ENCODE measurements around the gene NRXN2.

Gene NRXN2

DNA sequence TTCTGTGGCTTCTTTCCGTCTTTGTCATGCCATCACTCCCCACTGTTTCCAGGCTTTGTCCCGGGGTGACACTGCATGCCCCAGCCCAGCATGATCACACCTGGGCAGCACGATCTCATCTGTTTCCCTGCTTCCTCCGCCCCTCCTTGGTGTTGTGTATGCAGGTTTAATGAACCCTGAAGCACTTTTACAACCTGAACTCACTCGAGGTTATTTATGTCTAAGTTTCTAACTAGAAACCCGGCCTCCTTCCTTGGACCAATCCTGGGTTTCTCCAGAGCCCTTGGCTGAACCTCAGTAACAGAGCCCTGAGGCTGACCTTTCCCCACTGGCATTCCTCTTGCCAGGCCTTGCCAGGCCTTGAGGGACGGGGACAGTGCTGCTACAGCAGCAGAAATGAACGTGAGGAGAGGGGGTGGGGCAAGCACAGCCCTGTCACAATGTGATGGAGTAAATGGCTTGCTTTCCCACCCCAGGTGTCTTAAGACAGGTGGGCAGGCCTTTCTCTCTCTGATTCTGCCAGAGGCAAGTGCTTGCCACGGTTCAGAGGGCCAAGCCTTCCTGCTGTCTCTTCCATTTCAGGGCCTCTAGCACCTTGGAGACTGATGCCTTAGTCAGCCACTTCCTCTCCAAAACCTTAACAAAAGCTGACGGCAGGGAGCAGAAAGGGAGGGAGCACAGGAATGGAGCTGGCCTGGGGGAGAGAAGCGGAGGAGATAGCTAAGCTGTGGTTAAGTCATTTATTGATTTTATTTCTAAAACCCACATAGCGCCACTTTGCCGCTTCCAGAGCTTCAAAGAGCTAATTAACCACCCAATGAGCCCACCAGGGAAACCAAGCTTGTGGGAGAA is 39.9 kb upstream of the NRXN2 start:
- Mint-ChIP-seq H3K4me3 (peak overlapping the region; percentile 61), H3K27ac (peak overlapping the region; percentile 93), H3K36me3 (peaks cover 21% of the 10 kb centered on the region), H3K4me1 (peaks cover 82% of the 10 kb centered on the region), H3K9me3 (no peaks in the 10 kb centered on the region), H3K27me3 (no peaks in the 10 kb centered on the region)

GRCh38 chr11:64762277-64762673 is 39.3 kb upstream of the NRXN2 start:
- Mint-ChIP-seq H3K27ac (peak overlapping the region; percentile 93), H3K9me3 (no peaks in the 10 kb centered on the region), H3K4me3 (peak overlapping the region; percentile 61), H3K27me3 (no peaks in the 10 kb centered on the region), H3K36me3 (peaks cover 17% of the 10 kb centered on the region), H3K4me1 (peaks cover 81% of the 10 kb centered on the region)

DNA sequence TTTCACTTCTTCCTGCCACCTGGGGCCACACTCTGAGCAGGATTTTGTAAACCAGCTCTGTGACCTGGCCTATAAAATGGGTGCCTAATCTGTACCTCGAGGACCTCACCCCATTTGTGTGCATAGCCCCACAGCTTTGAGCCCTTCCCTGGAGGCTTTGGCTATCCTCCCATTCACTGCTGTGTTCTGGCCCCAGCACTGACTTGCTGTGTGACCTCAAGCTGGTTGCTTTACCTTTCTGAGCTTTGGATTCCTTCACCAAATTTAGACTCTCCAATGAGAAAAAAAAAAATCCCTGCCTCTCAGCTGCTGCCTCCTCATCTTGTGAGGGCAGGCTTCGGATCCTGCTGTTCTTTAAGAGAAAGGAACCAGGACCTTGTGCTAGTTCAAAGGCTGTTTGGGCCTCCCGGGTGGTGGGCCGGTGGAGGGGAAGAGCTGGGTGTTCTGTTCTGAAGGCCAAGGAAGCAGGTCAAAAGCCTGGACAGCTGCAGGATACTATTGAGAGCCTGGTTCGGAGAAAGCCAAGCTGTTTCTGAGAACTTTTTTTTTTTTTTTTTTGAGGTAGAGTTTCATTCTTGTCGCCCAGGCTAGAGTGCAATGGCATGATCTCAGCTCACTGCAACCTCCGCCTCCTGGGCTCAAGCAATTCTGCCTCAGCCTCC is 37.9 kb upstream of the NRXN2 start:
- Mint-ChIP-seq H3K4me1 (peaks cover 72% of the 10 kb centered on the region), H3K9me3 (no peaks in the 10 kb centered on the region), H3K36me3 (peaks cover 15% of the 10 kb centered on the region), H3K4me3 (peak overlapping the region; percentile 49), H3K27ac (peak overlapping the region; percentile 90), H3K27me3 (no peaks in the 10 kb centered on the region)

- Mint-ChIP-seq H3K27ac (peak within 1 kb of the TSS; percentile 90), H3K4me1 (peaks cover 65% of the 10 kb centered on the region), H3K9me3 (no peaks in the 10 kb centered on the region), H3K36me3 (peaks cover 14% of the 10 kb centered on the region), H3K4me3 (peak within 1 kb of the TSS; percentile 49), H3K27me3 (no peaks in the 10 kb centered on the region)
These were observed 37.0 kb upstream of the NRXN2 start, which contains the start of gene PYGM for GRCh38 chr11:64759722-64760719. TSS of gene PYGM (minus strand) at chr11:64759974. CDS start at chr11:64759898, 76 bp downstream.

GRCh38 chr11:64759131-64759721 is 36.2 kb upstream of the NRXN2 start:
- Mint-ChIP-seq H3K9me3 (no peaks in the 10 kb centered on the region), H3K4me3 (no peak overlapping the region), H3K36me3 (peaks cover 7% of the 10 kb centered on the region), H3K27ac (peak overlapping the region; percentile 68), H3K27me3 (no peaks in the 10 kb centered on the region), H3K4me1 (peaks cover 57% of the 10 kb centered on the region)

DNA sequence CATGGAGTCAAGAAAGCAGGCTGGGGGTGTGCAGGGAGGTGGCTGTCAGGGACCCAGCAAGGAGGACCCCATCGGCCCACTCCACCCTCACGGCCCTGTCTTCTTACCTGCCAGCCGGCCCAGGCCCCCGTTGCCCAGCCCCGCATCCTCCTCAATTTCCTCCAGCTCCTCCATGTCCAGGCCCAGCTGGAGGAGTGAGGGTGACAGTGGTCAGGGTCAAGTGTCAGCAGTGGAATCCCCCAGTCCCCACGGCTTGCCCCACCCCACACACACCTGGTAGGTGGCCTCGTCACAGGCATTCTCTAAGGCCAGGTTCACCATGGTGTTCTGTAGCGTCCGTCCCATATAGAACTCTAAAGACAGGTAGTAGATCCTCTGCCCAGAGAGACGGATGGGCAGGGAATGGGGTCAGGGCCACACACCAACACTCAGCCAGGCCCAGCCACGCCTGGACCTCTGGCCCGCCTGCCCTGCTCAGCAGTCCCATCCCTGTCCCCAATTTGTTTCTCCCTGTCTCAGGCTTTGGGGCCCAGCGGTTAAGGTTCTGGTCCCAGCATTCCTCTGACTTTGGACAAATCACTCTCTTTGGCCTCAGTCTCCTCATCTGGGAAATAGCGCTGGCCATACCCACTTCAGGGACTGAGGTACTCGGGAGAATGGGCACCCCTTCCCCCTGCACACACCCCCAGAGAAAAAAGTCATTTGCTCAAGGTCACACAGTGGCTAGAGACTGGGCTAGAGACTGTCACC is 35.5 kb upstream of the NRXN2 start:
- H3K27ac Mint-ChIP-seq: peak overlapping the region; percentile 17
- H3K9me3 Mint-ChIP-seq: no peaks in the 10 kb centered on the region
- H3K36me3 Mint-ChIP-seq: peaks cover 4% of the 10 kb centered on the region
- no peaks in the 10 kb centered on the region for H3K27me3 Mint-ChIP-seq
- peaks cover 50% of the 10 kb centered on the region for H3K4me1 Mint-ChIP-seq
- H3K4me3 Mint-ChIP-seq: no peak overlapping the region

DNA sequence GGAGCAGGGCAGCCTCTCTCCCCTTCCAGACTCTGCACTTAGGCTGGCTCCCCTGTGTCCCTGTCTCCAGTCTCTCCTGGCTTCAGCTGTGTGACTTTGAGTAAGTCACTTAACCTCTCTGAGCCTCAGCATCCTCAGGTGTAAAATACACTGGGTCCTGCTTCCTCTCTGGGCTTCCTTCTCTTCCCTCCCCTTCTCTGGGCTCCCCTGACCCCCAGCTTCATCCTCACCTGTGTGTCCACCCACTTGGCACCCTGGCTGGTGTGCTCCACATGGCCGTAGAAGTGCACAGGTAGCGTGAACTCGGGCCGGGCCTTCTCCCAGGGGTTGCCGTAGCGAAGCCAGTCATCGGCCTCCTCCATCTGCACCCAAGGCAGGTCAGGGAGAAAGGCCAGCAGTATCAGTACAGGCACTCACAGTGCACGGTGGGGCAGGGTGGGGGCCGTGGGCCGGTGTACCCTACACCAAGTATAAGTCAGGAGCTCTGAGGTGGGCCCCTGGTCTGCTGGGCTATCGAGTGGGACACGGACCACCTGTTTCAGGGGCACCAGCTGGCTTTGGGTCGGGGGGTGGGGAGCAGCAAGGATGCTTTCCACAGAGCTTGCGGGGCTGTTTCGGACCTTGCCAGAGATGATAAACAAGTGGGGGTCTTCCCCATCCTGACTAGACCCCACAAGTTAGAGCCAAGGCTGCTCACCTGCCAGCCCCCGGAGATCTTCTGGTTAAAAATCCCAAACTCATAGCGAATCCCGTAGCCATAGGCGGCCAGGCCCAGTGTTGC is 34.7 kb upstream of the NRXN2 start:
- H3K4me1 Mint-ChIP-seq: peaks cover 47% of the 10 kb centered on the region
- H3K9me3 Mint-ChIP-seq: no peaks in the 10 kb centered on the region
- no peak overlapping the region for H3K4me3 Mint-ChIP-seq
- no peaks in the 10 kb centered on the region for H3K27me3 Mint-ChIP-seq
- H3K36me3 Mint-ChIP-seq: peaks cover 7% of the 10 kb centered on the region
- H3K27ac Mint-ChIP-seq: peak overlapping the region; percentile 51

GRCh38 chr11:64755681-64756361 is 32.8 kb upstream of the NRXN2 start:
- Mint-ChIP-seq H3K27me3 (no peaks in the 10 kb centered on the region), H3K36me3 (peaks cover 10% of the 10 kb centered on the region), H3K9me3 (no peaks in the 10 kb centered on the region), H3K4me1 (peaks cover 47% of the 10 kb centered on the region), H3K27ac (no peak overlapping the region), H3K4me3 (no peak overlapping the region)

DNA sequence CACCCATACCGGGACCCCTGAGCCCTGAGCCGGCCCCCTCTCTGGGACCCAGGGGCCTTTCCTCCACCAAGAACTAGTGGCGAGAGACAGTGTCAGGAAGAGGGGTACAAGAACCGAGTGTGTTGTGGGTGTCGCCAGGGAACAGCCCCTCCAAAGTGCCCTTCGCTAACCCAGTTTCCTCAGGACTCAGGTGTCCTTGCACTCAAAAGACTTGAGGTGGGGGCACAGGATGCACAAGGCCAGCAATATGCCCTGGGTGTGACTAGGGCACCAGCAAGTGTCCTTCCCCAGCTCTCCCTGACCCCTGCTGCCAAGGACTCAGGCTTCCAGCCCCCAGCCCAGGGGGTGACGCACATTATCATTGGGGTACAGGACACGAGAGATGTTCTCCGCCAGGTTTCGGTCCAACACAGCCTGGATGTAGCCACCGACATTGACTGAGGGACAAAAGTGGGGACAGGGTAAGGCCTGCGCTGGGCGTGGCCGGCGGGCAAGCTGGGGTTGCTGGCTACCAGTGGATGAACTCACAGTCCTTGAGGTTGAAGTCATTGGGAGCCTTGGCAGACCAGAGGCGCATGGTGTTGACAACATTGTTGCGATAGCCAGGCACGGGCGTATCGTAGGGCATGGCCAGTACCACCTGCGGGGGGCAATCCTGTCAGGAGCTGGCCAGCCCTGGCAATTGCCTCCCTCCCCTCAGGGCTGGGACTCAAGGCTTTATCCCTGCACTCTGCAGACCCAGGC is 32.1 kb upstream of the NRXN2 start:
- Mint-ChIP-seq H3K27me3 (no peaks in the 10 kb centered on the region), H3K36me3 (peaks cover 12% of the 10 kb centered on the region), H3K9me3 (no peaks in the 10 kb centered on the region), H3K27ac (no peak overlapping the region), H3K4me1 (peaks cover 47% of the 10 kb centered on the region), H3K4me3 (no peak overlapping the region)

- Mint-ChIP-seq H3K4me3 (no peak overlapping the region), H3K9me3 (no peaks in the 10 kb centered on the region), H3K36me3 (peaks cover 13% of the 10 kb centered on the region), H3K27me3 (no peaks in the 10 kb centered on the region), H3K27ac (no peak overlapping the region), H3K4me1 (peaks cover 41% of the 10 kb centered on the region)
These were observed 31.3 kb upstream of the NRXN2 start for GRCh38 chr11:64754124-64754918.

DNA sequence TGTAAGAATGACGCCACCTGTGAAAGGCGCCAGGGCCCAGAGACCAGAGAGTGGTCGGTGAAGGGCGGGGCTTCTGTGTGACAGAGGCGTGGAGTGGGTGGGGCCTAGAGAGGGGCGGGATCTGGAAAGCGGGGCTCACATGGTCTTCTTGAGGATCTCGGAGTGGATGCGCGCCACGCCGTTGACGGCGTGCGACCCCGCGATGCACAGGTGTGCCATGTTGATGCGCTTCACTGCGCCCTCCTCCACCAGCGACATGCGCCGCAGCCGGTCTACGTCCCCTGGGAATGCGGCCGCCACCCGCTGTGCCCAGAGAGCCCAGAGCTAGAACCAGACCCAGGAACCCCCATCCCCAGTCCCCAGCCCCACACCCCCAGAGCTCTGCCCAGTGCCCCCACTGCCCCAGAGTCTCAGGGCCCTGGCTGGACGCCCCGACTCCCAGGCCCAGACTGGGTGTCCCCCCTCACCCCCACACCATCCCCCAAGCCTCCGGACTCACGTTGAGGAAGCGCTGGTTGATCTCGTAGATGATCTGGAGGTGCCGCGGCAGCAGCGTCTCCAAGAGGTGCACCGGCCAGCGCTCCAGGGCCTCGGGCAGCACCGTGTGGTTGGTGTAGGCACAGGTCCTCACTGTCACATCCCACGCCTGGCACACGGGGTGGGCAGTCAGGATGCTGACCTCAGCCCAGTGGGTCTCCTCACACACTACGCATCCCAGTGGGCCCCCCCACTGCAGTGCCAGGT is 30.6 kb upstream of the NRXN2 start:
- H3K36me3 Mint-ChIP-seq: peaks cover 13% of the 10 kb centered on the region
- peaks cover 40% of the 10 kb centered on the region for H3K4me1 Mint-ChIP-seq
- no peaks in the 10 kb centered on the region for H3K27me3 Mint-ChIP-seq
- H3K4me3 Mint-ChIP-seq: no peak overlapping the region
- no peak overlapping the region for H3K27ac Mint-ChIP-seq
- no peaks in the 10 kb centered on the region for H3K9me3 Mint-ChIP-seq

DNA sequence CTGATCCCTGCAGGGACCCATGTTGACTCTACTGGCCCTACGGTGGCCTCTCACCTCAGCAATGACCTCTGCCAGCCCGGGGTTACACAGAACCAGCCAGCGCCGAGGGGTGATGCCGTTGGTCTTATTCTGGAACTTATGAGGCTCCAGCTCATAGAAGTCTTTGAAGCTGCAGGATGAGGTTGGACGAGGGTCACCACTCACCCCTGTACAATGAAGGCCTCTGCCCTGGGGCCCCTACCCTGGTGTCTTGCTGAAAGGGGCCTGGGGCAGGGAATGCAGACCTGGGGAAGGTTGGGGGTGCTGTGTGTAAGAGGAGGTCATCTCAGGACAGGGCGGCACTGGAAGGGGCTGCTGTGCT is 30.0 kb upstream of the NRXN2 start:
- peaks cover 13% of the 10 kb centered on the region for H3K36me3 Mint-ChIP-seq
- H3K9me3 Mint-ChIP-seq: no peaks in the 10 kb centered on the region
- peaks cover 43% of the 10 kb centered on the region for H3K4me1 Mint-ChIP-seq
- no peak overlapping the region for H3K27ac Mint-ChIP-seq
- H3K27me3 Mint-ChIP-seq: no peaks in the 10 kb centered on the region
- H3K4me3 Mint-ChIP-seq: no peak overlapping the region
